HL-60/S4 (cell line): ENCODE data around the gene VASP.

Source experiments
- in situ Hi-C: fragments of 300-500 bp; cut with MboI; formaldehyde crosslinking; loops from 2 replicates; pipeline ENCODE4 v1.14.3; 2022; ENCODE audit warnings: low sequenced_read_pairs

Gene VASP

DNA sequence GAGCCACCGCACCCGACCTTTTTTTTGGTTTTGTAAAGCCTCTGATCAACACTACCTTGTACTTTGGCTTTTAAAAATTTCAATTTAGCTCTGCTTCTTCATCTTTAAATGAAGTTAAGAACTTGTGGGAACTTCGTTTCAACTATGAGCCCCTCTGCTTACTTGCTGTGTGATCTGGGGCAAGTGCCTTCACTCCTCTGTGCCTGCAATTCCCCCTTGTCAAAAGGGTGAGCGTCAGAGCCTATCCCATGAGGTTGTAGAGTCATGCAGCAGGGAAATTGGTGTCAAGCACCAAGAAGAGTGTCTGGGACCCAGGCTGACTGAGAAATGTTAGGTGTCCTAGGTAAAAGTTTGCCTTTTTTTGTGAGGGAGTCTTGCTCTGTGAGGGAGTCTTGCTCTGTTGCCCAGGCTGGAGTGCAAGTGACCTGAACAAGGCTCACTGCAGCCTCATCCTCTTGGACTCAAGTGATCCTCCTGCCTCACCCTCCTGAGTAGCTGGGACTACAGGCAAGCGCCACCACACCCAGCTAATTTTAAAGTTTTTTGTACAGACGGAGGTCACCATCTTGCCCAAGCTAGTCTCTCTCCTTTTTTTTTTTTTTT, 5.7 kb downstream of the VASP start:
- in situ Hi-C loops = no loop called here

DNA sequence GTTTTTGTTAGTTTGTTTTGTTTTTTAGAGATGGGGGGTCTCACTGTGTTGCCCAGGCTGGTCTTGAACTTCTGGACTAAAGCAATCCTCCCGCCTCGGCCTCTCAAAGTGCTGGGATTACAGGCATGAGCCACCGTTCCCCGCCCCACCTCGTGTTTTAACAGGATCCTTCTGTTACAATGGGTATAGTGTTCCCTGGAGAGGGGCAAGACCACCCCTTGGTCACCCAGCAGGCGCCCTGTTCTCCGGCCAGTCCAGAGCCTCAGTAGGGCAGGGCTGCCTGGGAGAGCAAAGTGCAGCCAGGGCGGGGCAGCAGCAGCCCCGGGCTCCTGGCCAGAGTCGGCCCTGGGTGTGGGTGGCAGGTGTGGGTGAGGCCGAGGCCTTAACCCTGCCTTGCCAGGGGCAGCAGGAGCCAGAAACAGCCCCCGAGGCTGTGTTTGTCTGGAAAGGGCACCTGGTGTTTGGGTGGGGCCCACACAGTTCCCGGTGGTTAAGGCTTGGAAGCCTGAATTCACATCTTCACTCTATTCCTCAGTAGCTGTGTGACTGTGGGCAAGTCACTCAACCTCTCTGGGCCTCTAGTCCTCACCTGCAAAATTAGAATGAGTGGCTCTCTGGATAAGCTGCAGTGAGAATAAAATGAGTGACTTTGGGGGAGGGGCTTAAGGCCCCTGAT, 7.2 kb downstream of the VASP start:
- in situ Hi-C loops = no loop called here

DNA sequence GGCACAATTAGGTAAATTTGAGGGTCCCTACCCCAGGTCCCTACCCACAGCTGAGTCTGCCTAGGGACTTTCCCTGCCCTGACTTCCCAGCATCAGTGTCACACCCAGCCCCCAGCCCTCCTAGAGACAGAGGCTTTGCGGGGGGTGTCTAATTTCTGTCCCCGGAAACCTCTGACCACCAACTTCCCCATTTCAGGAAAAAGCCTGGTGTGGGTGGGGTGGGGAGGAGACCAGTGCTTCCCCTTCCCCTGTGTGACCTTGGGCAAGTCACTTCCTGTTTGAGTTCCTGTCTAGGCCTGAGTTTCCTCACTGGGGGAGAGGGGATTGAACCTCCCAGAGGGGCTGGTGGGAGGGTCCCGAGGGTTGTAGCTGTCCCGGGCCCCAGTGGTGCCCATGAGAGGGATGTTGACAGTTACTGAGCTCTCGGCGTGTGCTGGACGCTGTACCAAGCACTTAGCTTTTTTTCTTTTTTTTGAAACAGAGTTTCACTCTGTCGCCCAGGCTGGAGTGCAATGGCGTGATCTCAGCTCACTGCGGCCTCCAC, 7.9 kb downstream of the VASP start:
- in situ Hi-C loops = no loop called here

DNA sequence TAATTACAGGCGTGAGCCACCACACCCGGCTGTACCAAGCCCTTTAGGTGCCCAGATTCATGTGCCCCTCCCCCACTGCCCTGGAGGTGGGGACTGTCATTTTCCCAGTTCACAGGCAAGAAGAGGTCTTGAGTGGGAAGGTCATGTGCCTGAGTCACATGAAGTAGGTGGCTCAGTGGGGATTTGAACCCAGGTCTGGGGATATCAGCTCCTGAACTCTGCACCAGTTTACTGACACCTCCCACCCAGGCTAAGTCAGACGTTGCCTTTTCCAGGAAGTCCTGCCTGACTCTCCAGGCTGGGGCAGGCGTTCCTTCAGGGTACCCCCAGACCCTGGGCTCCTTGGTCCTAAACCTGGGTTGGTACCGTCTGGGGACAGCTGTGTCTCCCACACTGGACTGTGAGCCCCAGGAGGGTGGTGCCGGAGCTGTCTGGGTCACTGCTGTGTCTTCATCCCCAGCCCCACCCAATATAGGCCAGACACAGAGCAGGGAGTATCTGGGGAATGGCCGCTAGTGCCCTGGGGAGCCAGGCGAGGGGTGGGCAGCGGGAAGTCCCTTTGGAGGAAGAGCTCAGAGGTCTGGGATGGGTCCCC, 8.6 kb downstream of the VASP start:
- in situ Hi-C loops = no loop called here

DNA sequence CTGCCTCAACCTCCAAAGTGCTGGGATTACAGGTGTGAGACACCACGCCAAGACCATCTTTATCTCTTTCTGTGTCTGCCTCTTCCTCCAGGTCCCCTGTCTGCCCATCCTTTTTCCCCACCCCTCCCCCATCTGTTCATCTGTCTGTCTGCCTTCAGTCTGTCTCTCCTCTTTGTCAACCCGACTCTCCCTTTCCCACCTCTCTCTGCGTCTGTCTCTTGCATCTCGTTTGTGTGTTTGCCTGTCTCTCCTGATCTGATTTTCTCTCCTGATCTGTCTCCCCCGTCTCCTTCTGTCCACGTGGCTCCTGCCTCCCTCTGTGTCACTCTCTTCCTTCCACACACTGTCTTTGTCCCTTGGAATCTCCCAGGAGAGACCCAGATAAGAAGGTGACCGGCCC, 10.0 kb downstream of the VASP start:
- in situ Hi-C loops = no loop called here

DNA sequence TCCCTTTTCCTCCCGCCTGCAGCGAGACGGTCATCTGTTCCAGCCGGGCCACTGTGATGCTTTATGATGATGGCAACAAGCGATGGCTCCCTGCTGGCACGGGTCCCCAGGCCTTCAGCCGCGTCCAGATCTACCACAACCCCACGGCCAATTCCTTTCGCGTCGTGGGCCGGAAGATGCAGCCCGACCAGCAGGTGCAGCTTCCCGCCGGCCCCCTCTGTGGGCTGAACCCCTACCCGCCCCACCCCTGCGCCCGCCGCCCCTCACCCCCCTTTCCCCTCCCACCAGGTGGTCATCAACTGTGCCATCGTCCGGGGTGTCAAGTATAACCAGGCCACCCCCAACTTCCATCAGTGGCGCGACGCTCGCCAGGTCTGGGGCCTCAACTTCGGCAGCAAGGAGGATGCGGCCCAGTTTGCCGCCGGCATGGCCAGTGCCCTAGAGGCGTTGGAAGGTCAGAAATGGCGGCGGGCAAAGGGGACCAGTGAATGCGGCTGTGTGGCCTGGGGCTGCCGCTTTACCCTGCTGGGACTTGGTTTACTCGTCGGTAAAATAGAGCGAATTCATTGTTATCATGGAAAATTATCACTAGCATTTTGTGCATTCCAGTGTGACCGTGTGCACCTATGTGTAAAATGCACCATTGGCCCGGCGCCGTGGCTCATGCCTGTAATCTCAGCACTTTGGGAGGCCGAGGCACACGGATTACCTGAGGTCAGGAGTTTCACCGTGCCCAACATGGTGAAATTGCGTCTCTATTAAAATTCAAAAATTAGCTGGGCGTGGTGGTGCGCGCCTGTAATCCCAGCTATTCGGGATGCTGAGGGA, 10.6 kb downstream of the VASP start:
- in situ Hi-C loops = no loop called here

DNA sequence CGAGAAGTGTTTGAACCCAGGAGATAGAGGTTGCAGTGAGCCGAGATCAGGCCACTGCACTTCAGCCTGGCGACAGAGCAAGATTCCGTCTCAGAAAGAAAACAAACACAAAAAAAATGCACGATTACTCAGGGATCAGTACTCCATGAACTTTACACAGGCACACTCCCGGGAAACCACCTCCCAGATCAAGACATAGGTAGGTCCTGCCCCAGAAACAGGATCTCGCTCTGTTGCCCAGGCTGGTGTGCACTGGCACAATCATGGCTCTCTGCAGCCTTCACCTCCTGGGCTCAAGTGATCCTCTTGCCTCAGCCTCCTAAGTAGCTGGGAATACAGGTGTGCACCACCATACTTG, 11.2 kb downstream of the VASP start:
- in situ Hi-C loops = no loop called here

DNA sequence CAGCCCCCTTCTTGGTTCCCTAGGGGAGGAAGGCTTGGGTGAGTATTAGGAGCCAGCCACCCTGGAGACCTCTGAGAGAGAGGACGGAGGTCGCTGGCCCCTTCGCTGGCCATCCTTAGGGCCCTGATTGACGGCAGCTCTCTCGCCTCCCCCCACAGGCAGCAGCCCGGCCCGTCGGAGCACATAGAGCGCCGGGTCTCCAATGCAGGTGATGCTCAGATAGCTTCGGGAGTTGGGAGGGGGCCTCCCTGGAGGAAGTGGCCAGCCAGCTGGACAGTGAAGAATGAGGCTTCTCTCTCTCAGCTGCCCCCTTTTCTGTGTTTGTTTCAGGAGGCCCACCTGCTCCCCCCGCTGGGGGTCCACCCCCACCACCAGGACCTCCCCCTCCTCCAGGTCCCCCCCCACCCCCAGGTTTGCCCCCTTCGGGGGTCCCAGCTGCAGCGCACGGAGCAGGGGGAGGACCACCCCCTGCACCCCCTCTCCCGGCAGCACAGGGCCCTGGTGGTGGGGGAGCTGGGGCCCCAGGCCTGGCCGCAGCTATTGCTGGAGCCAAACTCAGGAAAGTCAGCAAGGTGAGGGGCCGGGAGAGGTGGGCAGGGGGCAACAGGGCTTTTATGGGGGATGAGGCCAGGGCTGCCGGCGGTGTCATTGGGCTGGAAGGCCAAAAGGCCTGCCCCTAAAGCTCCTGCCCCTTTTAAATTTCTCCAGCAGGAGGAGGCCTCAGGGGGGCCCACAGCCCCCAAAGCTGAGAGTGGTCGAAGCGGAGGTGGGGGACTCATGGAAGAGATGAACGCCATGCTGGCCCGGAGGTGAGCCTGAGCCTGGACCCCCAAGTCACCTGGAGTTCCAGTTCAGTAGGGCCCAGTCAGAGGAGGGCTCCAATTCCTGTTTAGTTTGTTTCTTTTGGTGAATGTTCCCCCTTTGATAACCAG, 15.0 kb downstream of the VASP start:
- in situ Hi-C loops = no loop called here

DNA sequence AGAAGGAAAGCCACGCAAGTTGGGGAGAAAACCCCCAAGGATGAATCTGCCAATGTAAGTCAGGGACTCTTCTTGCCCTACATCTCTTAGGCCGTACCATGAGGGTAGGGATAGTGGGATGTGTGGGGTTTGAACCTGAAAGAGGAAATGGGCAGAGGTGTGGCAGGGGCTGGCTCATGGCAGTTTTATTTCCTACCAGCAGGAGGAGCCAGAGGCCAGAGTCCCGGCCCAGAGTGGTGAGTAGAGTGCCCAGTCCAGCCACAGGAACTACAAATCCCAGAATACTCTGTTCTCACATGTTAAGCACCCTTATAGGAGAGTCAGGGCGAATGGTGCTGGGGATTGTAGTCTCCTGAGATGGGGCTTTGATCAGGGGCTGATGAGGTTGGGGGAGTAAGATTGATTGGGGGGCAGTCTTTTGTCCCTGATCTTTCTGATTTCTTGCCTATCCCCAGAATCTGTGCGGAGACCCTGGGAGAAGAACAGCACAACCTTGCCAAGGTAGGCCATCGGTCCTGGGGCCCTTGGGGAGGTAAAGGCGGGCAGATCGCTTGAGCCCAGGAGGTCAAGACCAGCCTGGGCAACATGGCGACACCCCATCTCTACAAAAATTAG, 16.5 kb downstream of the VASP start:
- in situ Hi-C loops = no loop called here

DNA sequence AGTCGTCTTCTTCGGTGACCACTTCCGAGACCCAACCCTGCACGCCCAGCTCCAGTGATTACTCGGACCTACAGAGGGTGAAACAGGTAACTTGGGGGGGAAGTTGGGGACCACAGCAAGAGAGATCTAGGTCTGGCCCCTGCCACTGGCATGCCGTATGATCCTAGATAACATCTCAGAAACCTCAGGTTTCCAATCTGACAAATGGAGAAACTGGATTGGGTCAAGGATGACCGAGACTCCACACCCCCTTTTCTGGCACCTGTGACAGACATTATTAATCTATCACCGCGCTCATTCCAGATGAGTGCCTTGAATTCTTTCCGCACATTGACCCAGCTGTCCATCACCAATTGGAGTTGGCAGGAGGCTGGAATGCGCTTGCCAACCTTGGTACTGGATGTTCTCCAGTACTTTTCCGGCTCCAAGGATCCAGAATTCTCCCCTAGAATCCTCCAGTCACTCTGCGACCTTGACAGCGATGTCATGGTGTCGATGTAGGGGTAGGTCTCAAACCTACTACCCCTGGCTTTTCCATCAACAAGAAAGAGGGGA, 17.4 kb downstream of the VASP start:
- in situ Hi-C loops = no loop called here

DNA sequence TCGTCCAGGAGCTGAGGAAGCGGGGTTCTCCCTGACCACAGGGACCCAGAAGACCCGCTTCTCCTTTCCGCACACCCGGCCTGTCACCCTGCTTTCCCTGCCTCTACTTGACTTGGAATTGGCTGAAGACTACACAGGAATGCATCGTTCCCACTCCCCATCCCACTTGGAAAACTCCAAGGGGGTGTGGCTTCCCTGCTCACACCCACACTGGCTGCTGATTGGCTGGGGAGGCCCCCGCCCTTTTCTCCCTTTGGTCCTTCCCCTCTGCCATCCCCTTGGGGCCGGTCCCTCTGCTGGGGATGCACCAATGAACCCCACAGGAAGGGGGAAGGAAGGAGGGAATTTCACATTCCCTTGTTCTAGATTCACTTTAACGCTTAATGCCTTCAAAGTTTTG, 18.9 kb downstream of the VASP start:
- in situ Hi-C loops = no loop called here

DNA sequence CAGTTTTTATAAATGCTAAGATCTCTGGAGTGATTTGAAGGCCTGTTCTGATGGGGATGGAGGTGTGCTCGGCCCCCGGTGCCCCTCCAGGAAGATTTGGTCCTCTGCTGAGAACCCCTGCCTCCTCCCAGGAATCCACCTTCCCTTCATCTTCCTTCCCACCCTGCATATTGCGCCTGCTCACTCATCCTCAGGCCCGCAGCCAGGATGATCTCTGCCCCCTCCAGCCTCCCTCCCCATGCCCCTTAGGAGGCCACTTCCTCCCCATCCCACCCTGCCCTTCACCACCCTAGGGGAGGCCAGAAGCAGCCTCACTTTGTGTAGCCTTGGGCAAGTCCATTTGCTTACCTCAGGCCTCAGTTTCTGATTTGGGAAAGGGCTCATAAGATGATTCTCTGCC, 19.7 kb downstream of the VASP start:
- in situ Hi-C loops = no loop called here

DNA sequence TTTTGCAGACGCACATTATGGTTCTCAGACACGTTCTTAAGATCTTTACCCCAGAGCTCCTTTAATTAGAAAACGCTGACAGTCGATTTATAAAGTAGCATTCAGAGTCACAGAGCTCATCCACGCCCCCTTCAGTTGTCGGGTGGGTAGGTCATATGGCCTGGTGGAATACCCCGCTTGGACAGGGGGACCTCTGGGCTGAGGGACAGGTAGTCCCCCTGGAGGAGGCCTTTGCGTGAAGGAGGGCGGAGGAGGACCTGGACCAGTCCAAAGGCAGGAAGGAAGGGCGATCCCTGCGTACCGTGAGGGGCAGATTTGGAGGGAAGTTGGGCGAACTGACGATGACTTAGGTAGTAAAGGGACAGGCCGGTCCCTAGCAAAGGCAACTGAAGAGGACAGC, 20.5 kb downstream of the VASP start:
- in situ Hi-C loops = no loop called here

DNA sequence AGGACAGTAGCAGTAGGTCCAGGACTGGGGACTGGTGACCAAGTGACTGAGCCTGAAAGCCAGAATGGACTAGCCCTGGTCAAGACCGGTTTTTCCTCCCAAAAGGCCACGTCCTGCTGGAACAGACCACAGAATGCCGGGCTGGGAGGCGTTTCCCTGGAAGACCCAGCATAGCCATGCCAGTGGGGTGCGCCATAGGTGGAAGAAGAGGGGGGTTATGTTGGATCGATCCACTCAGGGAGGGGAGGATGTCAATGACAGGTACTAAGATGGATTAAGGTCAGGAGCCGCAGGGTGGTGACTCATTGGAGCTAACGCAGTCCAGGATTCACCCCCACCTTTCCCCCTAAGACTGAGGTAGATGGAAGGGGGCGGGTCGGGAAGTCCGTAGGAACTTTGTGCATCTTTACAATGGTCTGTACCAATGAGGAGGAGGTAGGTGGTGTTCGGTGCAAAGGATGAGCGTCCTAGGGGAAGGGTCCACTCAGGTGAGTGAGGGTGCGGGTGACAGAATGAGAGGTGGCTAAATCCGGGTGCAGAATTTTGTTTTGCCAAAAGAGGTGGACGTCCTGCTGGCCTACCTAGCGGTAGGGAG, 21.0 kb downstream of the VASP start:
- in situ Hi-C loops = no loop called here

DNA sequence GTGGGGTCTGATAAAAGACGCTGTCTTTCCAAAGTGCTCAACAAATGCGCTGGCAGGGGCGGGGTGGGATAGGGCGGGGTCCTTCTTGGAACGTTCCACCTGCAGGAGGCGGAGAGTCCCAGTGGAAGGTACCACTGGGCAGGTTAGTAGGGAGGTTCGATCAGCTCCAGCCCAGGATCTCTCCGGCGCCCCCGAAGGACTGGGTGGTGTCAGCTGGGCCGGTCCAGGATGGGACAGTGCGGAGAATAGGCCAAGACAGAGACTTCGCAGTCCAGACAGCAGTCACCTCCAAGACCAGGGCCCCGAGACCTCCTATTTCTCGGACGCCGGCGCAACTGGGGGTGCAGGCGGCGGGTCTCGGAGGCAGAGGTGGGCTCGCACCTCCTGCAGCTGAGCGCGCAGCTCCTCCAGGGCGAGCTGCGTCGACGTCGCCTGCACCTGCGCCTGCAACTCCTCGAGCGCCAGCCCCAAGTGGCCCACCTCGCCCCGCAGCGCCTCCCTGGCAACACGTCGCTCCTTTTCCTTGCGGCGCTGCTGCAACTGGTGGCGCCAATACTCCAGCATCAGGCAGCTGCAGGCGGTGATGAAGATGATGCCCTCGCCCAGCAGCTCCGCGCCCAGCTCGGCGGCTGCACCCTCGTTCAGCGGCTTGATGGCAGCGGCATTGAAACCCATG, 21.6 kb downstream of the VASP start:
- in situ Hi-C loops = no loop called here

DNA sequence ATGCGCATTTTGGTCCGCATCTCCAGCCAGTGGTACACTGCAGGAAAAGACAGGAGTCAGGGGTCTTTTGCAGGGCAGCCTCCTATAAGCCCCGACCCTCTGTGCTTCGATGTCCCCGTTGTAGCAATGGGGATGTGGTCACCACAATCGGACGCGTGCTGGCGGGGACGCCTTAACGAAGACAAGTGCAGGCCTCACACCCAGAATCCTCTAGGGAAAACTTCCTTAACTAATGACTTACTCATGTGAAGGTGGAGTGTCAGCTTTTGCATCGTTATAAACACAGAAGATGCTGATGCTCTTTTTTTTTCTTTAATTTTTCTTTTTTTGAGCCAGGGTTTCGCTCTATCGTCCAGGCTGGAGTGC, 22.1 kb downstream of the VASP start:
- in situ Hi-C loops = no loop called here

DNA sequence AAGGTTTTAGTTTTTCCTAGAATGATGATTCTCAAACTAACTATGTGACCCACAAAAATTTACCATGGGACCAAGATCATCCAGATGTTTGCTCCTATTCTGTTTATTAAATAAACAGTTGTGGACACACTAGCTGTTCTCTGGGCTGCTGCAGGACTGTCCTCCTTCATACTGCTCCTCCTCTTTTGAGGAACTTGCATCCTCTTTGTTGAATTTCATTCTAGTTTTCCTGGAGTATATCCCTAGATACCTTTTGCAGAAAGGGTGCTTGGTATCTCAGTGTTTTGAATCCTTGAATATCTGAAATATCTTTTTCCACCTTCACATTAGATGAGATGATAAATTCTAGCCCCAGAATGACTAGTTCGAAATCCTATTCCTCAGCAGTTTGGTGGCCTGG, 24.1 kb downstream of the VASP start:
- in situ Hi-C loops = no loop called here

DNA sequence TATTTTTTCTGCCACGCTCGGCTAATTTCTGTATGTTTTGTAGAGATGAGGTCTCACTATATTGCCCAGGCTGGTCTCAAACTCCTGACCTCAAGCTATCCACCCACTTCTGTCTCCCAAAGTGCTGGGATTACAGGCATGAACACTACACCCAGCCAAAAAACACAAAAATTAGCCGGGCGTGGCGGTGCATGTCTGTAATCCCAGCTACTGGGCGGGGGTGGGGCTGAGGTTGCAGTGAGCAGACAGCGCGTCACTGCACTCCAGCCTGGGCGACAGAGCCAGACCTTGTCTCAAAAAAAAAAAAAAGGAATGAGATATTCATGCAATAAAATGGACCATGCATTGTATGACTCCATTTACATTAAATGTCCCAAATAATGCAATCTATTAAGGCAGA, 32.2 kb downstream of the VASP start:
- in situ Hi-C loops = no loop called here

DNA sequence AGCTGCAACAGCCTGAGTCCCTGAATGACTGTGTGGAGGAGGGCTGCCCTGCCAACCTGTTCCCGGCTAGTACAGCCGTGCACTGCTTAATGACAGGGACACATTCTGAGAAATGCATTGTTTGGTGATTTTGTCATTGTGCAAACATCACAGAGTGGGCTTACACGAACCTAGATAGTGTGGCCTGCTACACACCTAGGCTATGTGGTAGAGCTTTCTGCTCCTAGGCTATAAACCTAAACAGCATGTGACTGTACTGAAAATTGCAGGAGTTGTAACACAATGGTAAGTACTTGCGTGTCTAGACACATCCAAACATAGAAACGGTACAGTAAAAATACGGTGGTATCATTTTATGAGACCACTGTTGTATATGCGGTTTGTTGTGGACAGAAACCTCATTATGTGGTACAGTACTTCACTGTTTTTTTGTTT, 35.0 kb downstream of the VASP start:
- in situ Hi-C loops = no loop called here
